Gastroesophageal sphincter (tissue), 4 donors: ENCODE results near the gene ARID1B. TPM values are rescaled to one million over a fixed set of nuclear protein-coding genes. Genes with fewer than 3 reads are reported as not detected.

Experiments
- ATAC-seq: fragments of 150-250 bp; one replicate; pipeline ENCODE4 v1.9.1; 2016; ENCODE audit warnings: mild to moderate bottlenecking, moderate library complexity
- H3K27ac ChIP-seq, 4 donors: fragments of 200-600 bp; sonication (generic) in 3 of 4; 1 replicate in 3 of 4; 2 replicates in 1 of 4; pipeline ENCODE4 v1.5.1; 2016 to 2019
- H3K27me3 ChIP-seq: fragments of 200-600 bp; sonication (generic); one replicate; pipeline ENCODE4 v1.5.1; 2019
- H3K36me3 ChIP-seq, 2 donors: fragments of 200-600 bp; sonication (generic); one replicate each; pipeline ENCODE4 v1.5.1; 2019; ENCODE audit warnings: control low read depth in 1 of 2
- H3K4me1 ChIP-seq, 3 donors: fragments of 200-600 bp; sonication (generic); 1 replicate in 2 of 3; 2 replicates in 1 of 3; pipeline ENCODE4 v1.5.1; 2016 to 2019; ENCODE audit warnings: control low read depth in 2 of 3
- H3K4me3 ChIP-seq, 2 donors: fragments of 200-600 bp; sonication (generic); one replicate each; pipeline ENCODE4 v1.5.1; 2019; ENCODE audit warnings: mild to moderate bottlenecking in 1 of 2, moderate library complexity in 1 of 2
- H3K9me3 ChIP-seq, 3 donors: fragments of 200-600 bp; sonication (generic); one replicate each; pipeline ENCODE4 v1.5.1; 2017 to 2019; ENCODE audit warnings: control low read depth in 2 of 3
- CTCF ChIP-seq, 4 experiments: fragments of 200-600 bp in 2 of 4; fragments of 450-650 bp in 2 of 4; sonication (generic) in 1 of 4; IDR thresholded peaks; one replicate each; pipeline ENCODE4 v1.5.1; 2017 to 2019; ENCODE audit warnings: antibody characterized with exemption in 4 of 4, mild to moderate bottlenecking in 2 of 4, moderate library complexity in 2 of 4
- EP300 ChIP-seq: sonication (generic); formaldehyde crosslinking; IDR thresholded peaks from one replicate; pipeline ENCODE4 v1.6.1; 2017; ENCODE audit warnings: antibody characterized with exemption, mild to moderate bottlenecking
- POLR2A ChIP-seq, 2 donors: fragments of 450-650 bp; IDR thresholded peaks; one replicate each; pipeline ENCODE4 v1.6.1; 2017; ENCODE audit warnings: antibody characterized with exemption in 2 of 2, mild to moderate bottlenecking in 2 of 2, moderate library complexity in 1 of 2
- POLR2AphosphoS5 ChIP-seq: sonication (generic); formaldehyde crosslinking; IDR thresholded peaks from one replicate; pipeline ENCODE4 v1.6.1; 2017; ENCODE audit warnings: antibody characterized with exemption
- WGBS, 2 donors: methylation state at CpG; one replicate each; pipeline ENCODE4 v1.1.5; 2018; ENCODE audit warnings: low coverage in 1 of 2; 5-methylcytosine and 5-hydroxymethylcytosine counted together
- total RNA-seq, 4 donors: library from RNA; depleted of rRNA; stranded (reverse); fragments of >200 nt; gene quantifications; one replicate each; pipeline ENCODE4 v1.1.0, GENCODE V29; 2016

ARID1B gene
- total RNA-seq, 4 donors from 2014 or later, result 40.0 to 106 (median 79.7) TPM

GRCh38 chr6:156906451-156906850 is 129.3 kb downstream of the ARID1B start:
- WGBS, 2 donors, result 93 to 98% methylated on average over 3 to 7 of the region's 7 CpGs
- H3K9me3 ChIP-seq, result no peaks in the 10 kb centered on the region
- no peak for ATAC-seq
- H3K4me3 ChIP-seq, result no peak overlapping the region
- no peaks in the 10 kb centered on the region for H3K27me3 ChIP-seq
- H3K36me3 ChIP-seq, result no peaks in the 10 kb centered on the region
- H3K4me1 ChIP-seq, result peaks cover 0 to 15% (median 0%) of the 10 kb centered on the region in 3 donors
- TF ChIP-seq POLR2AphosphoS5, result no peak
- no peak for TF ChIP-seq EP300
- no peak for TF ChIP-seq POLR2A (IDR thresholded peaks at IDR 0.05)
- TF ChIP-seq CTCF (IDR thresholded peaks at IDR 0.05), result no peak
- H3K27ac ChIP-seq, result no peak overlapping the region

GRCh38 chr6:156909212-156910010 is 132.2 kb downstream of the ARID1B start:
- WGBS, 2 donors, result 85 to 91% methylated on average over 8 to 9 of the region's 10 CpGs

GRCh38 chr6:156910011-156910334 is 132.8 kb downstream of the ARID1B start:
- Histone ChIP-seq H3K9me3 (no peaks in the 10 kb centered on the region), H3K36me3 (no peaks in the 10 kb centered on the region), H3K27ac (no peak overlapping the region), H3K4me3 (no peak overlapping the region), H3K27me3 (no peaks in the 10 kb centered on the region), H3K4me1 (peaks cover 0 to 19% (median 0%) of the 10 kb centered on the region in 3 donors)
- TF ChIP-seq EP300, result no peak
- no peak for TF ChIP-seq POLR2AphosphoS5
- no peak for TF ChIP-seq CTCF (IDR thresholded peaks at IDR 0.05)
- TF ChIP-seq POLR2A (IDR thresholded peaks at IDR 0.05), result no peak
- 90 to 100% methylated on average over 4 of the region's 4 CpGs for WGBS, 2 donors
- no peak for ATAC-seq

More at GRCh38 chr6:156909212-156910010, 132.2 kb downstream of the ARID1B start:
- peaks cover 0 to 19% (median 0%) of the 10 kb centered on the region in 3 donors for H3K4me1 ChIP-seq
- H3K27me3 ChIP-seq, result no peaks in the 10 kb centered on the region
- no peaks in the 10 kb centered on the region for H3K36me3 ChIP-seq
- ATAC-seq, result no peak
- no peak for TF ChIP-seq EP300
- TF ChIP-seq POLR2AphosphoS5, result no peak
- no peak for TF ChIP-seq POLR2A (IDR thresholded peaks at IDR 0.05)
- TF ChIP-seq CTCF (IDR thresholded peaks at IDR 0.05), result no peak
- H3K4me3 ChIP-seq, result no peak overlapping the region
- H3K9me3 ChIP-seq, result no peaks in the 10 kb centered on the region
- H3K27ac ChIP-seq, result no peak overlapping the region

GRCh38 chr6:156910938-156911337 is 133.8 kb downstream of the ARID1B start:
- no peak for ATAC-seq
- WGBS, 2 donors, result 63 to 64% methylated on average over 1 of the region's 1 CpG
- TF ChIP-seq EP300 (no peak), CTCF (IDR thresholded peaks at IDR 0.05) (no peak)
- no peak overlapping the region for H3K27ac ChIP-seq
- H3K4me3 ChIP-seq, result no peak overlapping the region
- no peaks in the 10 kb centered on the region for H3K9me3 ChIP-seq
- H3K27me3 ChIP-seq, result no peaks in the 10 kb centered on the region
- peaks cover 0 to 29% (median 0%) of the 10 kb centered on the region in 3 donors for H3K4me1 ChIP-seq
- H3K36me3 ChIP-seq, result no peaks in the 10 kb centered on the region

- no peak overlapping the region for H3K4me3 ChIP-seq
- 43 to 89% methylated on average over 2 of the region's 2 CpGs for WGBS, 2 donors
- TF ChIP-seq CTCF (IDR thresholded peaks at IDR 0.05) (no peak), EP300 (no peak), POLR2AphosphoS5 (no peak), POLR2A (IDR thresholded peaks at IDR 0.05) (no peak)
Measured at GRCh38 chr6:156911581-156911980, 134.4 kb downstream of the ARID1B start.

More at GRCh38 chr6:156911581-156911980, 134.4 kb downstream of the ARID1B start:
- Histone ChIP-seq H3K9me3 (no peaks in the 10 kb centered on the region), H3K36me3 (no peaks in the 10 kb centered on the region), H3K27me3 (no peaks in the 10 kb centered on the region), H3K4me1 (peaks cover 0 to 35% (median 0%) of the 10 kb centered on the region in 3 donors), H3K27ac (no peak overlapping the region)
- no peak for ATAC-seq
